ENCODE data around the gene POLA2.
A peak's percentile ranks its signal among the peaks of the same experiment; 100 is the strongest.
"Not testable (repeated sequence)": the region's sequence is repeated elsewhere in the genome, so short reads cannot be mapped to it uniquely, and the experiment has no call there.

The POLA2 gene

GRCh38 chr11:65241692-65242091, 20.1 kb upstream of the POLA2 start:
- no peak for DNase-seq (ENCODE audit: low read depth in 2 of 2)

- DNase-seq (ENCODE audit: low read depth in 2 of 2) = no peak
Measured at GRCh38 chr11:65242389-65242788, 19.4 kb upstream of the POLA2 start.

- DNase-seq (ENCODE audit: low read depth in 2 of 2) = no peak
Measured at GRCh38 chr11:65243797-65244196, 18.0 kb upstream of the POLA2 start.

GRCh38 chr11:65245046-65245445, 16.7 kb upstream of the POLA2 start:
- DNase-seq (ENCODE audit: low read depth in 2 of 2) = not testable (repeated sequence)

- no peak for DNase-seq (ENCODE audit: low read depth in 2 of 2)
Measured at GRCh38 chr11:65246506-65246905, 15.3 kb upstream of the POLA2 start.

- not testable (repeated sequence) for DNase-seq (ENCODE audit: low read depth in 2 of 2)
Measured at GRCh38 chr11:65248184-65248710, 13.5 kb upstream of the POLA2 start.

GRCh38 chr11:65251476-65251875, 10.3 kb upstream of the POLA2 start:
- DNase-seq (ENCODE audit: low read depth in 2 of 2) = no peak

- DNase-seq (ENCODE audit: low read depth in 2 of 2) = no peak
Measured at GRCh38 chr11:65254724-65255123, 7.0 kb upstream of the POLA2 start.

- no peak for DNase-seq (ENCODE audit: low read depth in 2 of 2)
Measured at GRCh38 chr11:65258988-65259387, 2.8 kb upstream of the POLA2 start.

GRCh38 chr11:65260302-65260701, 1.5 kb upstream of the POLA2 start:
- DNase-seq (ENCODE audit: low read depth in 2 of 2) = no peak

GRCh38 chr11:65260756-65261590, 789 bp upstream of the POLA2 start:
- DNase-seq (ENCODE audit: low read depth in 2 of 2) = no peak

- DNase-seq (ENCODE audit: low read depth in 2 of 2) = no peak
Measured at GRCh38 chr11:65262381-65262680, 569 bp downstream of the POLA2 start.

- no peak for DNase-seq (ENCODE audit: low read depth in 2 of 2)
Measured at GRCh38 chr11:65262776-65263175, 1.0 kb downstream of the POLA2 start.

GRCh38 chr11:65264747-65265146, 3.0 kb downstream of the POLA2 start:
- not testable (repeated sequence) for DNase-seq (ENCODE audit: low read depth in 2 of 2)

GRCh38 chr11:65266210-65266609, 4.4 kb downstream of the POLA2 start:
- DNase-seq (ENCODE audit: low read depth in 2 of 2) = no peak

- DNase-seq (ENCODE audit: low read depth in 2 of 2) = no peak
Measured at GRCh38 chr11:65274735-65275682, 13.2 kb downstream of the POLA2 start.

GRCh38 chr11:65275906-65276305, 14.1 kb downstream of the POLA2 start:
- no peak for DNase-seq (ENCODE audit: low read depth in 2 of 2)

- no peak for DNase-seq (ENCODE audit: low read depth in 2 of 2)
Measured at GRCh38 chr11:65277631-65278277, 16.0 kb downstream of the POLA2 start.

- DNase-seq (ENCODE audit: low read depth in 2 of 2) = no peak
Measured at GRCh38 chr11:65278356-65278755, 16.6 kb downstream of the POLA2 start.

GRCh38 chr11:65279279-65279678, 17.5 kb downstream of the POLA2 start:
- DNase-seq (ENCODE audit: low read depth in 2 of 2) = no peak

- DNase-seq (ENCODE audit: low read depth in 2 of 2) = peak; percentile 7 to 25
Measured at GRCh38 chr11:65279741-65280440, 18.1 kb downstream of the POLA2 start.
